ENCODE data around the gene SLC4A8.
"Not testable (repeated sequence)": the region's sequence is repeated elsewhere in the genome, so short reads cannot be mapped to it uniquely, and the experiment has no call there.

The SLC4A8 gene

GRCh38 chr12:51482929-51483697 lies 58.5 kb downstream of the SLC4A8 start:
- no peak for FAIRE-seq

- no peak for FAIRE-seq
These were observed 59.5 kb downstream of the SLC4A8 start for GRCh38 chr12:51484119-51484518.

GRCh38 chr12:51488281-51488680 lies 63.6 kb downstream of the SLC4A8 start:
- FAIRE-seq: no peak

- FAIRE-seq: no peak
These were observed 68.7 kb downstream of the SLC4A8 start for GRCh38 chr12:51493281-51493680.

- FAIRE-seq: no peak
These were observed 72.3 kb downstream of the SLC4A8 start for GRCh38 chr12:51496895-51497294.

DNA sequence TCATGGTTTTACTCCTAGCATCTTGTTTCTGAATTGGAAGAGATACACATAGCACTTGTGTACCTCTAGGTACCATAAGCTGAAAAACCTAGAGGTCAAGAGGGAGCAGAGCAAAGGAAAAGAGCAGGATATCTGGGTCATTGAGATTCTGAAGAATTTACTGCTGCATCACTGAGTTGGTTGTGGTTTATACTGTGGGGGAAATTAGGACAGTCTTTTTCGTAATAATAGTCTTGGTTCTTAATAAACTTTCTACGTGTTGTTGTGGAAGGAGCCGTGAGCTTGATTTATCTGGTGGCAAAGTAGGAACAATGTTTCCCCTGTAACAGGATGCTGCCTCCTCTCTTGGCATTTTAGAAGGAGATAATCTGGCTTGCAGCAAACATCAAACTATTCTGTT lies 80.2 kb downstream of the SLC4A8 start:
- no peak for FAIRE-seq

- FAIRE-seq: no peak
These were observed 80.9 kb downstream of the SLC4A8 start for GRCh38 chr12:51505360-51506105.

- FAIRE-seq: no peak
These were observed 82.5 kb downstream of the SLC4A8 start for GRCh38 chr12:51507178-51507577.

- no peak for FAIRE-seq
These were observed 83.7 kb downstream of the SLC4A8 start for GRCh38 chr12:51508285-51508684.

DNA sequence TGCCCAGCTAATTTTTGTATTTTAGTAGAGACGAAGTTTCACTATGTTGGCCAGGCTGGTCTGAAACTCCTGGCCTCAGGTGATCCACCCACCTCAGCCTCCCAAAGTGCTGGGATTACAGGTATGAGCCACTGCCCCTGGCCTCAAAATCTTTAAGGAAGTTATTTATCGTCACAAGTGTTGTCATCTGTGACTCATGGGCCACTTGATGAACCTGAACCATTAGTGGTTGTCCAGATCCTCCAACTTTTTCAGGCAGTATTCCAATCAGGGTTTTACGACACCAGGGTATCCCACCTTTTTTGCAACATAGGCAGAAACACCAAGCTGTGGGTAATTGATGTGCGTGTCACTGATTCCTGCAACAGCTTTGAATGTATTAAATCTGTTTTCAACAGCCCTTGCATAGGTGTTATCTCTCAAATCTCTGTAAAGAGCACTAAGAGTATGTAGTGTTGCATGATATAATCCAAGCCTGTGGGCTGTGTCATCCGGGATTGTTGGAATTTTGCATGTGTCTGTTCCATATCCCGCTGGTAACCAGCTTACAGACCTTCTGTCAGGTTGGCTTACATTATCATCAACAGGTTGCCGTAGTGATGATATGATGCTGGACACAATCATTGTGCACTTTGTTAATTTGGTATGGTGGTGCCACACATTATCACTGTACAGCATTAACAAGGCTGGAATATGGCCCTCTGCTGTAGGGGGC lies 87.1 kb downstream of the SLC4A8 start:
- FAIRE-seq: no peak

DNA sequence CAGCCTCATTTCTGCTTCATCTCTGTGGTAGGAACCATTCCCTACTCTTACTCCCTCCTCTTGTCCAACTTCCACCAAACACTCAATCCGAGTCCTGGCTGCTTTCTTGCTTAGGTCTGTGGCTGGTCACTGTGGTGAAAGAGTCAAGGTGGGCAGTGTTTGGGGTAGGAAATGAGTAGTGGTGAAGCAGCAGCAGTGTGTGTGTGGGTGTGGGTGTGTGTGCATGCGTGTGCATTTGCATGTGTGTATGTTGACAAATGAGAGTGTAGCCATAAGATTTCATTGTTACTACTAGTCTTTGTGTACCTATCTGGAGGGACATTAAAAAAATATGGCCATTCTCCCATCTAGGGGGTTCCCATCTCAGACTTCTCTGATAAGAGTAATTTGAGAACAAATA lies 87.8 kb downstream of the SLC4A8 start:
- no peak for FAIRE-seq

DNA sequence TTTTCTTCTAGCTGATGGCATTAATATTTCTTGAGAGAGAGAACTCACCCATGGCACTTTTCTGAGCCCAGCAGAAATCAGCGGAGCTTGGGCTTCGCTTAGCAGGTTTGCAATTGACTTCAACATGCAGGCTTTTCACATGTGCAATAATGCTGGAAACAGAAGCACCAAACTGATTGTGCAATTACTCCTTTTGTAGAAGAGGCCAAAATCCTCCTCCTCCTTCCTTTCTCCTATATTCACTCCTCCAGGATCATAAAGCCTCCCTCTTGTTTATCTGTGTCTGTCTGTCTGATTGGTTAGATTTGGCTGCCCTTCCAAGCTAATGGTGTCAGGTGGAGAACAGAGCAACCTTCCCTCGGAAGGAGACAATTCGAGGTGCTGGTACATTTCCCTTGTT lies 90.4 kb downstream of the SLC4A8 start:
- FAIRE-seq: not testable (repeated sequence)

- FAIRE-seq: no peak
These were observed 92.7 kb downstream of the SLC4A8 start for GRCh38 chr12:51517316-51517715.

- no peak for FAIRE-seq
These were observed 93.2 kb downstream of the SLC4A8 start for GRCh38 chr12:51517800-51518199.

DNA sequence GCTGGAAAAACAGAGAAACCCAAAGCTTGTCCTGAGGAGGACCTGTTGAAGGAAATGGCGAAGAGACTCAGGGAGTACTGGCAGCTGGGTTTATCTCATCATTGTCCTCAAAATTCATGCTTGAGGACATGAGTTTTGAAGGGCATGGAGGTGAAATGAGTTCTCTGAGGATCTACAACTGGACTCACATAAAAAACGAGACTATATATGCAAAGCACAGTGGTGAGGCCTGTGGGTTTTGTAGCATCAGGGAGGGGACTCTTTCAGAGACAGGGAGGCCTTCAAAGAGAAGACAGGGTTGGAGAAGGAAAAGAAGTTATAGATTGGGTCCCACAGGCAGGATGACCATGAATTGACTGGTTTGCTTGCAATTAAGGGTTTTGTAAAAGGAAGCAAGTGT lies 95.1 kb downstream of the SLC4A8 start:
- no peak for FAIRE-seq

DNA sequence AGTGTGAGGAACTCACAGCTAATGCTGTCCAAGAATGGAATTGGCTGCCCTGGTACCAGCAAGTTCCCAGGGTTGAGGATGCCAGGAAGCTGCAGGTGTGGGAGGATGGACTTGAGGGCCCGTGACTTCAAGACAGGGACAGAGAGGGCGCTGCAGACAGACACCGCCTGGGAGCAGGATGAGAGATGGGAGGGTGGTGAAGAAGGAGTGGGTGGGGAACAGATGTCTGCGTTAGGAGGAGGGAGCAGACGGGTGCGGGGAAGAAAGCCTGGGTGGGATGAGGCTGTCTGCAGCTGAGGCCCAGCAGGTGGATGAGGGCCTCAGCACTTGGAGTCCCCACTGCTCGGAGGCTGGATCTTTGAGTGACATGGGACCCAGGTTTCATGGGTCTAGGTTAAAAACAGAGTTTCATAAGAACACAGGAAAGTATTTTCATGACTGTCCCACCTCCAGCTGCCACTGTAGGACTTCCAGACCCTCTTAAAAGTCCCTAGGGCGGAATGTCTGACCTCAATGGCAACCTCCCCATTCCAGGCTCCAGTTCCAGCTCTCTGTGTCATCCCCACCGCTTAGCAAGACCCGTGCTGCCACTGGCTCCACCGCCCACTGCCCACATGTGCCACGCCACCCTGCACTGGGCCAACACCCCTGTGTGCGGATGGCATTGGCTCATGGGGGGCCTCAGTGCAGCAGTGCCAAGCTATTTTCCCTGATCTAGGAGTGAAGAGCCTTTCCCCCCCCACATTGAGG lies 96.1 kb downstream of the SLC4A8 start:
- FAIRE-seq: no peak

DNA sequence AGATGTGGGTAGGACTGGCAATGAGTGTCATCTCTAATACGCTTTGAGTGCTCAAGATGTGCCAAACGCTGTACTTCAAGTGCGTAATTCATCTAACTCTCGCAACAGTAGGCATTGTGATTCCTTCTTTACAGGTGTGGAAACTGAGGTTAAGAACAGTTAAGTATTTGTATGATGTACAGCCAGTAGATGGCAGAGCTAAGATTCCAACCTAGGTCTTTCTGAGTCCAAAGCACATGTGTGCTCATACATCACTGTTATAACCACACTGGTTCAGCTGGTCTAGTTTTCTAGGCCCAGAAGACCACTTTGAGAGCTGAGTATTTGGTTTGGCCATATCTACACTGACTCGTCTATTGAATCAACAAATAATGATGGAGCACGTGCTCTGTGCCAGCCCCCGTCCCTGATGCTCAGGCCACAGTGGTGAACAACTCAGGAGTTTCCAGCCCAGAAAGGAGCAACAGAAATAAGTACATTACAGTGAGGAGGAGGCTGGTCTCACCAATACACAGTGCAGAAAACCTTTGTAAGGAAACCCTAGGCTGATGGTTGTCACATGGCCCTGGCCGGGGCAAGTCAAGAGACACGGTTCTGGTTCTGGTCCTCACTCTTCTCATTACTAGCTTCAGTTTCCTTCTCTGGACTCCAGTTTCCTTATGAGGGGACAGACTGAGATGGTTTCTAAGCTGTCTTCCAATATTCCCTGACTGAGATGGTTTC lies 97.1 kb downstream of the SLC4A8 start:
- FAIRE-seq: no peak

DNA sequence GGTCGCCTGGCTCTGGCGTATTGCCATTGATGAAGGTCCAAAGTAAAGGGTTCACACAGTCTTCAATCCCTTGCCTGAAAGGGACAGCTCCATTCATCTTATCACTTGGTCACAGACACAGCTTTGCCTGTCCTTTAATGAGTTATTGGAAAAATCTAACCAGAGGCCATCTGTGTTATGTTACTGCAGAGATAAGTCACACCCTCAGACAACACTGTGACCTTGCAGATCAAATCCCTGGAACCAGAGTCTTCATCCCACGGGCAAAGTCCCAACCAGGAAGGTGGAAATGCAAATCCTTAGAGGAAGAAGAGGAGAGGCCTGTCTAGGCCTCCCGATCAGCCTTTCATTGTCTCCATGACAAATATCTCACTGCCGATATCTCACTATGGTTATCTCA lies 98.1 kb downstream of the SLC4A8 start:
- FAIRE-seq: no peak

GRCh38 chr12:51524386-51524901 lies 99.8 kb downstream of the SLC4A8 start:
- FAIRE-seq: no peak

GRCh38 chr12:51525518-51525917 lies 100.9 kb downstream of the SLC4A8 start:
- FAIRE-seq: no peak

GRCh38 chr12:51527966-51528365 lies 103.3 kb downstream of the SLC4A8 start:
- no peak for FAIRE-seq
